Chondrocyte (in vitro differentiated cells): ENCODE data around the gene RPUSD3. TPM values are rescaled to one million over a fixed set of nuclear protein-coding genes. Genes with fewer than 3 reads are reported as not detected.

Experiments
- DNase-seq: peaks from one replicate; pipeline ENCODE4 v3.0.0; 2021; ENCODE audit warnings: mixed read lengths, low spot score
- H3K27ac Mint-ChIP-seq: one replicate; pipeline ENCODE4 v1.8.0; 2021; ENCODE audit warnings: mild to moderate bottlenecking, moderate library complexity, mixed read lengths; ENCODE audit not compliant: unreplicated experiment
- H3K27me3 Mint-ChIP-seq: 2 replicates; pipeline ENCODE4 v1.8.0; 2021; ENCODE audit warnings: low read depth, mixed read lengths
- H3K36me3 Mint-ChIP-seq: 2 replicates; pipeline ENCODE4 v1.8.0; 2021; ENCODE audit warnings: low read depth, mixed read lengths
- H3K4me1 Mint-ChIP-seq: 2 replicates; pipeline ENCODE4 v1.8.0; 2021; ENCODE audit warnings: low read depth, mild to moderate bottlenecking, mixed read lengths
- H3K4me3 Mint-ChIP-seq: one replicate; pipeline ENCODE4 v1.8.0; 2021; ENCODE audit warnings: mild to moderate bottlenecking, moderate library complexity, mixed read lengths; ENCODE audit not compliant: unreplicated experiment
- H3K9me3 Mint-ChIP-seq: 2 replicates; pipeline ENCODE4 v1.8.0; 2021; ENCODE audit warnings: low read depth, mixed read lengths
- total RNA-seq: library from RNA; stranded (reverse); gene quantifications from 3 replicates; pipeline ENCODE4 v1.2.1, GENCODE V29; 2021
- TF ChIP-seq, protein P1 (sequence below): fragments of 200-600 bp; sonication (generic); IDR thresholded peaks from 2 replicates; pipeline ENCODE4 v1.5.0; 2021; ENCODE audit warnings: antibody characterized with exemption, mild to moderate bottlenecking, moderate library complexity

The RPUSD3 gene
- total RNA-seq, 1 donor from 2014 or later: 27.7 TPM

DNA sequence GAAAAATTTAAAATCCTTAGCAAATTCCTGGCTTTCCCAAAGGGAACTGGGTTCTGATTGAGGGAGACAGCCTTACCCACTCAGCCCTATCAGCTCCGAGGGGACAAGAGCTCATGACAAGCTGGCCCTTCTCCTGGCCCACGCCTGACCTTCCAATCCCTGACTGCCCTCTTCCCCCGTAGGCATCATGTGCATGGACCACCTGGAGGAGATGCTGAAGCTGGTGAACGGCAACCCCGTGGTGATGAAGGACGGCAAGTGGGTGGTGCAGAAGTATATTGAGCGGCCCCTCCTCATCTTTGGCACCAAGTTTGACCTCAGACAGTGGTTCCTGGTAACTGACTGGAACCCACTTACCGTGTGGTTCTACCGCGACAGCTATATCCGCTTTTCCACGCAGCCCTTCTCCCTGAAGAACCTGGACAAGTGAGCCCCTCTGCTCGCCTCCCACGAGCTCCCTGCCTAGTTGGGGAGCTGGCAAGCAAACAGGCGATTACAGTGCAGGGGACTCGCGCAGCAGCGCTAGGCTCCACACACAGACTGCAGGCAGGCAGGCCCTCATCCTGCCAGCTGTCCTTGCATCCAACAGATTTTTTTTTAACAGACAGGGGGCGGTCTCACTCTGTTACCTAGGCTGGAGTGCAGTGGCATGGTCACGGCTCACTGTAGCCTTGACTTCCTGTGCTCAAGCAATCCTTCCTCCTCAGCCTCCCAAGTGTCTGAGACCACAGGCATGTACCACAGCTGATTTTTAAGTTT is 16.8 kb downstream of the RPUSD3 start:
- H3K4me1 Mint-ChIP-seq: no peaks in the 10 kb centered on the region

DNA sequence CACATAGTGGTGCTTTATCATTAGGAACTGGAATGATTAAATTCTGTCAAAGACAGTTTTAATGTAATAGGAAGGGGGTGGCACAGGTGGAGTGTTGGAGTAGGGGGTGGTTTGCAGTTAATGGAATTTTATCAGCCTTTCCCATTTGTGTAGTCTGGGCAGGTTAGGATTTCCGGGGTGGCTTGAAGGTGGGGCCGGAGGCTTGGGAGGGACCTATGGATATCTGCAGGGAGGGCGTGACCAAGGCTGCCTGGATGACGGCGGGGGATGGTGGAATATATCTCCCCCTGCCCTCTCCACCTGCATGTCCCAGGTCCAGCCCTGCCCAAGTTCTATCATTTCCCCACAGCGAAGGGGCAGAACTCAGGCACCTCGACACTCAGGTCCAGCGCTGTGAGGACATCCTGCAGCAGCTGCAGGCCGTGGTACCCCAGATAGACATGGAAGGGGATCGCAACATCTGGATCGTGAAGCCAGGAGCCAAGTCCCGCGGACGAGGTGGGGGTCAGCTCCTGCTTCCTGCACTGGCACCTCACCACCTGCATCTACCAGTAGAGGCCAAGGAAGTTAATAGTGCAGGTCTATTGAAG is 18.3 kb downstream of the RPUSD3 start:
- DNase-seq: no peak
- Mint-ChIP-seq H3K4me1 (no peaks in the 10 kb centered on the region), H3K4me3 (no peak overlapping the region), H3K36me3 (peaks cover 1% of the 10 kb centered on the region), H3K27ac (no peak overlapping the region), H3K27me3 (no peaks in the 10 kb centered on the region), H3K9me3 (no peaks in the 10 kb centered on the region)
- TF ChIP-seq, protein P1, sequence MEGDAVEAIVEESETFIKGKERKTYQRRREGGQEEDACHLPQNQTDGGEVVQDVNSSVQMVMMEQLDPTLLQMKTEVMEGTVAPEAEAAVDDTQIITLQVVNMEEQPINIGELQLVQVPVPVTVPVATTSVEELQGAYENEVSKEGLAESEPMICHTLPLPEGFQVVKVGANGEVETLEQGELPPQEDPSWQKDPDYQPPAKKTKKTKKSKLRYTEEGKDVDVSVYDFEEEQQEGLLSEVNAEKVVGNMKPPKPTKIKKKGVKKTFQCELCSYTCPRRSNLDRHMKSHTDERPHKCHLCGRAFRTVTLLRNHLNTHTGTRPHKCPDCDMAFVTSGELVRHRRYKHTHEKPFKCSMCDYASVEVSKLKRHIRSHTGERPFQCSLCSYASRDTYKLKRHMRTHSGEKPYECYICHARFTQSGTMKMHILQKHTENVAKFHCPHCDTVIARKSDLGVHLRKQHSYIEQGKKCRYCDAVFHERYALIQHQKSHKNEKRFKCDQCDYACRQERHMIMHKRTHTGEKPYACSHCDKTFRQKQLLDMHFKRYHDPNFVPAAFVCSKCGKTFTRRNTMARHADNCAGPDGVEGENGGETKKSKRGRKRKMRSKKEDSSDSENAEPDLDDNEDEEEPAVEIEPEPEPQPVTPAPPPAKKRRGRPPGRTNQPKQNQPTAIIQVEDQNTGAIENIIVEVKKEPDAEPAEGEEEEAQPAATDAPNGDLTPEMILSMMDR: no peak

More for the DNA sequence above, 16.8 kb downstream of the RPUSD3 start:
- Mint-ChIP-seq H3K4me3 (no peak overlapping the region), H3K36me3 (peaks cover 6% of the 10 kb centered on the region), H3K27me3 (no peaks in the 10 kb centered on the region), H3K27ac (no peak overlapping the region), H3K9me3 (no peaks in the 10 kb centered on the region)
- TF ChIP-seq, protein P1: peak; percentile 62
- DNase-seq: no peak

DNA sequence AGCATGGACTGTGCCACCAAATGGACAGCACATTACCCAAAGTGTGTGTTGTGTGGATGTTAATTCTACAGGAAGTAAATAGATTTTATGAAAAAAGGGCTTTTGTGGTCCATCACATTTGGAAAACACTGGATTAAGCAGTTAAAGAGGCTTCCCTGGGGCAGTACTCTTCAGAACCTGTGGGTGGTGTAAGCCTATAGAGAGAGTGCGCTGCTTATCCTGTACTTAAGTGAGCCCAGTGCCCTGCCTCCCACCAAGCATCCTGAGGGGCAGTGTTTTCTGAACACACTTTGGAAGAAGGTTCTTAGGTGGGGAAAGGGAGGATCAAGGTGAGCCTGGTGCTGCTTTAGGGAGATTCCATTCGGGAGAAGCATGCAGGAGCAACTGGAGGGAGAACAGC is 22.9 kb downstream of the RPUSD3 start:
- no peaks in the 10 kb centered on the region for H3K27me3 Mint-ChIP-seq
- H3K4me3 Mint-ChIP-seq: no peak overlapping the region
- TF ChIP-seq, protein P1: peak; percentile 63
- H3K36me3 Mint-ChIP-seq: peaks cover 4% of the 10 kb centered on the region
- no peaks in the 10 kb centered on the region for H3K9me3 Mint-ChIP-seq
- peak; percentile 12 for DNase-seq
- H3K4me1 Mint-ChIP-seq: no peaks in the 10 kb centered on the region
- H3K27ac Mint-ChIP-seq: no peak overlapping the region

DNA sequence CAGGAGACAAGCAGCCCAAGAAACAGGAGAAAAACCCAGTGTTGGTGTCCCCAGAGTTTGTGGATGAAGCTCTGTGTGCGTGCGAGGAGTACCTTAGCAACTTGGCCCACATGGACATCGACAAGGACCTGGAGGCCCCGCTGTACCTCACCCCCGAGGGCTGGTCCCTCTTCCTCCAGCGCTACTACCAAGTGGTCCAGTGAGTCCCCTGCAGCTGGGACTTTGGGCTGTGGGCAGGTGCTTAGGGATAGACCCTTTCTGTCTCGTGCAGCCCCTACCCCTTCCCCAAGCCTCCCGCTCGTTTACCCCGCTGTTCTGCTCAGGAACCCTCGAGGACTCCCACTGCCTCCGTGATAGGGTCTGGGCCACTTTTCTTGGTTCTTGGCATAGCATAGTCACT is 23.3 kb downstream of the RPUSD3 start:
- TF ChIP-seq, protein P1: no peak
- no peak overlapping the region for H3K27ac Mint-ChIP-seq
- H3K9me3 Mint-ChIP-seq: no peaks in the 10 kb centered on the region
- DNase-seq: peak; percentile 72
- peaks cover 4% of the 10 kb centered on the region for H3K36me3 Mint-ChIP-seq
- H3K4me1 Mint-ChIP-seq: no peaks in the 10 kb centered on the region
- no peaks in the 10 kb centered on the region for H3K27me3 Mint-ChIP-seq
- no peak overlapping the region for H3K4me3 Mint-ChIP-seq

DNA sequence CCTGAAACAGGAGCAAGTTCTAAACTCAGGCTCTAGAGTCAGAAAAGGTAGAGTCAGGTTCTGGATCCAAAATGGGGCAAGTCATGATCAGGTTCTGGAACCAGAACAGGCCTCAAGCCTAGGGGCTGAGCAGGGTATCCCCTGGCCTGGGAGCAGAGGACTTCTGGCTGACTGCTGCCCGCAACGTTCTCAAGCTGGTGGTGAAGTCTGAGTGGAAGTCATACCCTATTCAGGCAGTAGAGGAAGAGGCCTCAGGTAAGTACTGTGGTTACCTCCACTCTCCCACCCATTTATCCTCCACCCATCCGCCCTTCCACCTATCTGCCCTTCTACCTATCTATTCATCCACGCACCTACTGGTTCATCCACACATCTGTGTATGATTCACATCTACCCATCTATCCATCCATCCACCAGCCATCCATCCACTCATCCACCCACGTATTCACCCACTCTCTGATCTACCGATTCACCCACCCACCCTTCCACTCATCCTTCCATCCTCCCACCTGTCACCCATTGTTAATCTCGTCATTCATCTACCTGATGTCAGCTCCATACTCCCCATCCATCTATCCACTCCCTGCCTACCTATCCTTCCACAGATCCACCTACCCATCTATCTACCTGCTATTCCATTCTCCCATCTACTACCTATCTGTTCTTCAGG is 25.0 kb downstream of the RPUSD3 start:
- TF ChIP-seq, protein P1: no peak
- H3K27me3 Mint-ChIP-seq: no peaks in the 10 kb centered on the region

More for the DNA sequence above, 25.0 kb downstream of the RPUSD3 start:
- Mint-ChIP-seq H3K4me1 (no peaks in the 10 kb centered on the region), H3K9me3 (no peaks in the 10 kb centered on the region), H3K36me3 (peaks cover 4% of the 10 kb centered on the region), H3K27ac (no peak overlapping the region), H3K4me3 (no peak overlapping the region)
- DNase-seq: peak; percentile 60
